ENCODE data around the gene RBM18. TPM values are rescaled to one million over a fixed set of nuclear protein-coding genes. Genes with fewer than 3 reads are reported as not detected.

Gene RBM18
- total RNA-seq, 1 experiment from 2014 or later, result 30.8 TPM

DNA sequence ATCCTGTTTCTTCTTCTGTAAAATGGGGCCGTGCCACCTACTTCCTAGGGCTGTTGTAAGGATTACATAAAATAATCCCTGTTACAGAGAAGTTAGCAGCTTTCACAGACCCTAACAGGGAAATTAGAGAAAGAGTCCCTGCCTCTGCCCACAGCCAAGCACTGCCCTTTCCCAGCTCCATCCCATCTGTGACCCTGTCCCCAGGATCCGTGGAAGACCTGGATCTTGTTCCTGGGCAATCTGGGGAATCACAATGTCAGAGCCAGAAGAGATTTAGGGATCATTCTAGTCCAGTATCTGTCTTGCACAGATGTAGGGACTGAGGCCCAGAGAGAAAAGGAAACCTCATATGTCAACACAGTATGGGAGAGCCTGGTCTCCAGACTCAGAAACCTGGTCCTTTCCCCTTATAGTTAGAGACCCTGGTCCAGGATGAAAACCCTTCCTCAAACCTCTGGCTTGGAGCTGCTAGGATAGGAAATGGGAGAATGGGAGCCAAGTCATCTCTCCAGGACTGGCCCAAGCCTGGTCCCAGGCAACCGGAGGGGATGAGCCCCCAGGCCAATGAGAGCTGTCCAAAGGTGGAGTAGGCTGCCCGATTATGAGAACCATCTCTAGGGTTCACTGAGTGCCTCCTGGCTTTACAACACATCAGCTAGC is 48.4 kb downstream of the RBM18 start:
- POLR2A ChIA-PET (ENCODE audit: low non-redundant PET), result no interaction called here
- BruUV-seq (replicated peaks), result no TSS peak
- H3K9me3 ChIP-seq (ENCODE audit: low read depth, low read length, poor library complexity, severe bottlenecking), result no peaks in the 10 kb centered on the region
- H3K4me1 ChIP-seq (ENCODE audit: insufficient read depth, low read length, poor library complexity, severe bottlenecking), result peaks cover 13% of the 10 kb centered on the region
- no peaks in the 10 kb centered on the region for H3K36me3 ChIP-seq (ENCODE audit: insufficient read depth, low read length, poor library complexity, severe bottlenecking)
- H3K27me3 ChIP-seq (replicated peaks; ENCODE audit: insufficient read depth, low read depth, low read length, poor library complexity), result peaks cover 98% of the 10 kb centered on the region
- H3K27ac ChIP-seq (ENCODE audit: low read depth, low read length, poor library complexity, severe bottlenecking), result no peak overlapping the region
- no peak for DNase-seq (ENCODE audit: low spot score)
- H3K4me3 ChIP-seq (ENCODE audit: low read depth, low read length, poor library complexity, severe bottlenecking), result no peak overlapping the region
- intact Hi-C loops (cut with micrococcal nuclease; ENCODE audit: unreplicated experiment), result no loop called here
- no peak for TF ChIP-seq EZH2 (IDR thresholded peaks at IDR 0.05; ENCODE audit: borderline replicate concordance, low read depth, low read length, poor library complexity, severe bottlenecking)
- TF ChIP-seq, protein P1, sequence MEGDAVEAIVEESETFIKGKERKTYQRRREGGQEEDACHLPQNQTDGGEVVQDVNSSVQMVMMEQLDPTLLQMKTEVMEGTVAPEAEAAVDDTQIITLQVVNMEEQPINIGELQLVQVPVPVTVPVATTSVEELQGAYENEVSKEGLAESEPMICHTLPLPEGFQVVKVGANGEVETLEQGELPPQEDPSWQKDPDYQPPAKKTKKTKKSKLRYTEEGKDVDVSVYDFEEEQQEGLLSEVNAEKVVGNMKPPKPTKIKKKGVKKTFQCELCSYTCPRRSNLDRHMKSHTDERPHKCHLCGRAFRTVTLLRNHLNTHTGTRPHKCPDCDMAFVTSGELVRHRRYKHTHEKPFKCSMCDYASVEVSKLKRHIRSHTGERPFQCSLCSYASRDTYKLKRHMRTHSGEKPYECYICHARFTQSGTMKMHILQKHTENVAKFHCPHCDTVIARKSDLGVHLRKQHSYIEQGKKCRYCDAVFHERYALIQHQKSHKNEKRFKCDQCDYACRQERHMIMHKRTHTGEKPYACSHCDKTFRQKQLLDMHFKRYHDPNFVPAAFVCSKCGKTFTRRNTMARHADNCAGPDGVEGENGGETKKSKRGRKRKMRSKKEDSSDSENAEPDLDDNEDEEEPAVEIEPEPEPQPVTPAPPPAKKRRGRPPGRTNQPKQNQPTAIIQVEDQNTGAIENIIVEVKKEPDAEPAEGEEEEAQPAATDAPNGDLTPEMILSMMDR (conservative IDR thresholded peaks at IDR 0.05; ENCODE audit: low read depth, low read length), result no peak
- CTCF ChIA-PET, result no interaction called here

DNA sequence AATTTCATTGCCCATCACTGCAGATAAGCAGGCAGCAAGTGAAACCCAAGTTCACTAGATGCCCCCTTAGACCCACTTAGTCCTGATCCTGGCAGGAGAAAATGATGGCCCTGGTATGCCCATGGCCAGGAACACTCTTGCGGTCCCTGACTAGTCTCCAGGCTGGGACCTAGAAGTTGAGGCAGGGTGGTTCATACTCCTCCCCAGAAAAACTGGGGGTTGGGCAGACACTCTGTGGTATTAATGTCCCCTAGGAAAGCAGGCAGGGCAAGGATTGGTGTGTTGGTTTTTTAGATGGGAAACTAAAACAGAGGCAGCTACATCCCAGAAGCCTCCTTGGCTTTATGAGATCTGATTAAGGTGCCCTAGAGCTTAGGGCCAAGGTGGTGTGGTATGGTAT is 49.0 kb downstream of the RBM18 start:
- Histone ChIP-seq H3K9me3 (ENCODE audit: low read depth, low read length, poor library complexity, severe bottlenecking) (no peaks in the 10 kb centered on the region), H3K27me3 (replicated peaks; ENCODE audit: insufficient read depth, low read depth, low read length, poor library complexity) (peaks cover 98% of the 10 kb centered on the region), H3K36me3 (ENCODE audit: insufficient read depth, low read length, poor library complexity, severe bottlenecking) (no peaks in the 10 kb centered on the region), H3K27ac (ENCODE audit: low read depth, low read length, poor library complexity, severe bottlenecking) (no peak overlapping the region), H3K4me3 (ENCODE audit: low read depth, low read length, poor library complexity, severe bottlenecking) (no peak overlapping the region), H3K4me1 (ENCODE audit: insufficient read depth, low read length, poor library complexity, severe bottlenecking) (peaks cover 13% of the 10 kb centered on the region)
- CTCF ChIA-PET, result no interaction called here
- no peak for TF ChIP-seq EZH2 (IDR thresholded peaks at IDR 0.05; ENCODE audit: borderline replicate concordance, low read depth, low read length, poor library complexity, severe bottlenecking)
- TF ChIP-seq, protein P1 (conservative IDR thresholded peaks at IDR 0.05; ENCODE audit: low read depth, low read length), result no peak
- no peak for DNase-seq (ENCODE audit: low spot score)
- POLR2A ChIA-PET (ENCODE audit: low non-redundant PET), result no interaction called here
- BruUV-seq (replicated peaks), result no TSS peak
- intact Hi-C loops (cut with micrococcal nuclease; ENCODE audit: unreplicated experiment), result no loop called here

DNA sequence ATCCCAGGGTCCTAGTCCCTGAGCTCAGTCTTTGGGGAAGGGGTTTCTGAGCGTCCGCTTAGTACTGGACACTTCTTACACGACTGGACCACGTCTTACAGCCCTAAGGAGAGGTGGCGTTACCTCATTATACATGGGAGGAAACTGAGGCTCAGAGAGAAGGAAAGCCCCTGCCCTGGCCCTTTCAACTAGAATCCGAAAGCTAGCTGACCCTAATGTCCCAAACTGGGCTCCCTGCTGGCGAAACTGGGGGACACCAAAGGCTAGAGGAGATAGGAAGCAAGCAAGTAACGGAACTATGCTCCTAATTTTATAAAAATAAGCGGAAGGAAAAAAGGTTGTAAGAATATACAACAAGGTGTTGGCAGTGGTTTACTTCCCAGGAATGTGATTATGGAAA is 50.1 kb downstream of the RBM18 start:
- no peak overlapping the region for H3K27ac ChIP-seq (ENCODE audit: low read depth, low read length, poor library complexity, severe bottlenecking)
- H3K4me1 ChIP-seq (ENCODE audit: insufficient read depth, low read length, poor library complexity, severe bottlenecking), result peaks cover 12% of the 10 kb centered on the region
- ChIA-PET CTCF (no interaction called here), POLR2A (ENCODE audit: low non-redundant PET) (no interaction called here)
- BruUV-seq (replicated peaks), result no TSS peak
- intact Hi-C loops (cut with micrococcal nuclease; ENCODE audit: unreplicated experiment), result no loop called here
- DNase-seq (ENCODE audit: low spot score), result no peak
- TF ChIP-seq EZH2 (IDR thresholded peaks at IDR 0.05; ENCODE audit: borderline replicate concordance, low read depth, low read length, poor library complexity, severe bottlenecking), result no peak
- TF ChIP-seq, protein P1 (conservative IDR thresholded peaks at IDR 0.05; ENCODE audit: low read depth, low read length), result no peak
- peaks cover 92% of the 10 kb centered on the region for H3K27me3 ChIP-seq (replicated peaks; ENCODE audit: insufficient read depth, low read depth, low read length, poor library complexity)
- H3K9me3 ChIP-seq (ENCODE audit: low read depth, low read length, poor library complexity, severe bottlenecking), result no peaks in the 10 kb centered on the region
- no peak overlapping the region for H3K4me3 ChIP-seq (ENCODE audit: low read depth, low read length, poor library complexity, severe bottlenecking)
- H3K36me3 ChIP-seq (ENCODE audit: insufficient read depth, low read length, poor library complexity, severe bottlenecking), result no peaks in the 10 kb centered on the region
